ENCODE measurements around the gene PTPN14.
"Not testable (repeated sequence)": the region's sequence is repeated elsewhere in the genome, so short reads cannot be mapped to it uniquely, and the experiment has no call there.

Gene PTPN14

GRCh38 chr1:214396330-214396729, 155.1 kb downstream of the PTPN14 start:
- DNase-seq (ENCODE audit: low spot score): no peak

- not testable (repeated sequence) for DNase-seq (ENCODE audit: low spot score)
Observed at GRCh38 chr1:214394569-214394968, 156.8 kb downstream of the PTPN14 start.

DNA sequence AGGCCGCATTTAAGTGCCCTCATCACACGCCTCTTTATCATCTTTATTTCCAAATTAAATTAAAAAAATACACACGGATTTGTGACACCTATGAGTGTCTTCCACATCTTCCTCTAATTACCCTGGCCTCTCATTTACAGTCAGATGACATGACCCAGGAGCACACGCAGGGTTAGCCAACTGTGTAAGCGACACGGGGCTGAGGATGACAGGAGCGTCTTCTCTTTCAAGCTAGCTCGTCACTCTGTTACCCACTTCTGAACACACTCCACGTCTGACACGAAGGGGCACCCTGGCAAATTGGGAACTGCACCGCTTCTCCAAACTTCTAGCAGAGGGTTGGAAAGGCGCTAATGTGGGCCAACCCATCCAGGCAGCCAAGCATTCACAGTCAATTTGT, 158.3 kb downstream of the PTPN14 start:
- no peak for DNase-seq (ENCODE audit: low spot score)

- no peak for DNase-seq (ENCODE audit: low spot score)
Observed at GRCh38 chr1:214391873-214392645, 159.3 kb downstream of the PTPN14 start.

GRCh38 chr1:214389734-214390133, 161.7 kb downstream of the PTPN14 start:
- DNase-seq (ENCODE audit: low spot score): no peak

GRCh38 chr1:214386747-214387146, 164.7 kb downstream of the PTPN14 start:
- no peak for DNase-seq (ENCODE audit: low spot score)

DNA sequence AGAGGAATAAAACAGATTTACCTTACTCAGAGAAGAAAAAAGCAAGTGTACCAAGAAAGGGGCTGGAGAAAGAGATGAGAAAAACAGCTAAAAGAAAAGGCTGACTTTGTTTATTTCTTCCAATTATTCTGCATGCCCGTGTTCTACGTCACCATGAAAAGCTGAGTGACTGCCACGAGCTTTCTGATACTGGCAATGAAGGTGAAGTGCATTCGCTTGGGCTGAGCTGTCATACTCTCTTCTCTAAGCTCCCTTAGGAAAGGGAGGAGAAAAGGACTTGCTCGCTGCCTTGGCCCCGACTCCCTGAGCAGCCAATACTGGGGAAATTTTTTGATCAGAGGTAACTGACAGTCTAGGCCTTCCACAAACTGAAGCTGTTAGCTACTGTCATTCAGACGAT, 165.1 kb downstream of the PTPN14 start:
- no peak for DNase-seq (ENCODE audit: low spot score)

GRCh38 chr1:214385428-214385827, 166.0 kb downstream of the PTPN14 start:
- DNase-seq (ENCODE audit: low spot score): no peak

- DNase-seq (ENCODE audit: low spot score): no peak
Observed at GRCh38 chr1:214384373-214385079, 166.9 kb downstream of the PTPN14 start.

- DNase-seq (ENCODE audit: low spot score): no peak
Observed at GRCh38 chr1:214383381-214384372, 167.7 kb downstream of the PTPN14 start.

DNA sequence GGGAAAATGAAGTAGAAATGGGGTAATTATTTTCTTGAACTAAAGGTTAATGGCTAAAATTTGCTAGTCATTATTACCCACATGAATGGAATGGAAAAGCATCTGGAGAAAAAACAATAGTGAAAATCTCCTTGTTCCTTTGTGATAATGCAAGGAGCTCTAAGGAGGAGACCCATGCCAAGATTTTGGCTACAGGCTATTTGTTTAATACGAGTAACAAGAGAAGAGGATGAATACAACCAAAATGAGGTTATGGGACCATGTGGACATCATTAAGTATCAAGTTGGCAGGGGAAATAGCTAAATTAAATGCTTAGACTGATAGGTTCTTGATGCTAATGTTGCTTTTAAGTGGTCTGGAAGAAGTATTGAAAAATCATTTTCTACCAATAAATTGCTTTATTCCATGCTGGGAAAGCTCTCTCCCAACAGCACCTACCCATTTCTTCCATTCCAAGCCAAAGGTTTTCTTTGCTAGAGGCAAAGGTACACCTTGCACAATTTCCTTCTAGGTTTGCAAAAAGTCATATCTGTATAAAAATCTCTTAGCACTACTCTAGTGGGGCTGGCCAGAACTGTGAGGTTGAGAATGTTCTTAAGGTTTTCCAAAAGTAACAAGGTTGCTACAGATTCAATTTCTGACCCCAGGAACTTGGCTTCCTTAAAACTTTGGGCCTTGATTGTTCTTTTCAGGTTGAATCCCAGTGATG, 170.3 kb downstream of the PTPN14 start:
- no peak for DNase-seq (ENCODE audit: low spot score)

GRCh38 chr1:214380396-214380795, 171.0 kb downstream of the PTPN14 start:
- no peak for DNase-seq (ENCODE audit: low spot score)

DNA sequence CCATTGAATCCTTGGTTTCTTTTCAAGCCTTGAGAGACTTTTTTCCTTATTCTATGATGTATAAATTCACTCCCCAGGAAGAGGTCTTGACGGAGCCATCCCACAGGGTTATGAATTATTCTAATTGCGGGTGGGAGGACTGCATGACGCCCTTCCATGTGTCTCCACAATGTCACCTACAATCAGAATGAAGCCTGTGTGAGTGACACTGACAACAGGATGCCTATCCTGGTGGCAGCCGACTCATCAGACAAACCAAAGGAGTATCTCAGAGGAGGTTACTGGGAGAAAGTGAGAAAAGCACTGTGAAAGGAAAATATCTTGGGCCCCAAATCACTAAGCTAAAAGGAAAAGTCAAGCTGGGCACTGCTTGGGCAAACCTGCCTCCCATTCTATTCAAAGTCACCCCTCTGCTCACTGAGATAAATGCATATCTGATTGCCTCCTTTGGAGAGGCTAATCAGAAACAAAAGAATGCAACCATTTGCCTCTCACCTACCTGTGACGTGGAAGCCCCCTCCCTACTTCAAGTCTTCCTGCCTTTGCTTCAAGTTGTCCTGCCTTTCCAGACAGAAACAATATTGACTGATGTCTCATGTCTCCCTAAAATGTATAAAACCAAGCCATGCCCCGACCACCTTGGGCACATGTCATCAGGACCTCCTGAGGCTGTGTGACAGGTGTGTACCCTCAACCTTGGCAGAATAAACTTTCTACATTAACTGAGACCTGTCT, 172.0 kb downstream of the PTPN14 start:
- no peak for DNase-seq (ENCODE audit: low spot score)

- DNase-seq (ENCODE audit: low spot score): no peak
Observed at GRCh38 chr1:214378492-214378891, 172.9 kb downstream of the PTPN14 start.

DNA sequence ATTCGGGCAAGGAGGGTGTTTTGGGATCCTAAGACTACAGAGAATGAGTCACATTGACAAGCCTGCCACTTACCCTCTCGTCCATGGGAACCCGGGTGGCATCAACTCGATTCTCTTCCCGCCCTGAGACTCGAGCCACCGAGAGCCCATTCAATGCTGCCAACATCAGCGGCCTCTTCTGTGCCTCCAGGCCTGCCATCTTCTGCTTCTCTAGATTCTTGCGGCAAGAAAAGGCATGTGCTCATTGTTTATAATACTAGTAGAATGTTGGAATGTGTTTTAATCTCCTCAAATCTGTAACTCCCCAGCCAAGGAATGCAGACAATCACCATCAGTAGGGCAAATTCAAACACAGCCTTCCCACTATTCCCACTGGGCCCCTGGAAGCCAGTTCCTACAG, 173.5 kb downstream of the PTPN14 start:
- no peak for DNase-seq (ENCODE audit: low spot score)

DNA sequence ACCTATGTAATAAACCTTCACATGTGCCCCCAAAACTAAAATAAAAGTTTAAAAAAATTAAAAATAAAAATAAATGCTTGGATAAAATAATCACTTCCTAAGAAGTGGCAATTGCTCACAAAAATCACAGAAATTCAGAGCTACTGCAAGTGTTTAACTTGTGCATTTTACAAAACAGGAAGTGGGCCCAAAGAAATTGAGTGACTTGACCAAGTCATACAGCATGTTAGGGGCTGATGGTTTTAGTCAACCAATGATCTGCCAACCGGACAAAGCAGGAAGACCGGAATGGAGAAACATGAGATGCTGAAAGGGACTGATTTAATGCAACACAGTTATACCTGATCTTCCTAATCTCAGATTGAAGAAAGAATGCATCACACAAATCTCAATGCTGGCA, 173.9 kb downstream of the PTPN14 start:
- no peak for DNase-seq (ENCODE audit: low spot score)

- no peak for DNase-seq (ENCODE audit: low spot score)
Observed at GRCh38 chr1:214372092-214372491, 179.3 kb downstream of the PTPN14 start.

GRCh38 chr1:214370615-214371014, 180.8 kb downstream of the PTPN14 start:
- no peak for DNase-seq (ENCODE audit: low spot score)

DNA sequence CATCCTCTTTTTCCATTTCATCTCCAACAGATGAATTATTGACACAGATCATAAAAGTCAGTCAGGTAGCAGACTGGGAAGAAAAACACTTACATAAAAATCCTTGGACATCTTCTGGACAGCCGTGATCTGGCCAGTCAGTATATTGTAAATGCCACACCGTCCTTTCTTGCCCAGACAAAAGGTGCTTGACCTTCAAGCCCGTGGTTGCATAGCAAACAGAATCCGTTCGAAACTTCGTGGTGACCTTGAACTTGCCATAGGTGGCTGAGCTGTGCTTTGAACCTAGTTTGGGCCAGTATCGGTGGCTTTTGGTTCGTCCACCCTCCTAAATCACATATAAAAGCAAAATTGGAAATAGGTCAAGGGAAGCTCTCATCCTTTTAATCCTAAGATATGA, 182.0 kb downstream of the PTPN14 start:
- no peak for DNase-seq (ENCODE audit: low spot score)

GRCh38 chr1:214367841-214368240, 183.6 kb downstream of the PTPN14 start:
- no peak for DNase-seq (ENCODE audit: low spot score)

DNA sequence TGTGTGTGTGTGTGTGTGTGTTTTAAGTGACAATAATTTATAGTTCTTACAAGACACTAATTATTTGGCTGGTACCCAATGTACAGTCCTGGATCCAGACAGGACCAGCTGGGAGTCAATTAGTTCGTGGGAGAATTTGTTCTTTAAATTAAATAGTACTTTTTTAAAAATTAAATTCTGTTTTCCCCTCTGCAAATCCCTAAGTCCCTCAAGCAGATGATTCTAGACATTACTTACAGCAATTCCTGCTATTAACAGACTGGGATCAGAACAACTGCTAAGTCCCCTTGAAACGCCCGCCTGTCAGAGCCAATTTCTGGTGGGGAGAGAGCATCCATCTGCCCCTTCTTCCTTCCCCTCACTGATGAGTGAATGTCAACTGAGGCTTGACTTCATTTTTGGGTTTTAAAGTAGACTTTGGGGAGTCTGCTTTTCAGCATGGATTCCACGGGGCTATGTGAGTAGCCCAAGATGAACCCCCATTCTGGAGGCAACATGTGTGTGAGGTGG, 186.6 kb downstream of the PTPN14 start:
- DNase-seq (ENCODE audit: low spot score): no peak

All from germinal center (tissue), 1 donor.